ENCODE measurements around the gene FLNC.

DNA sequence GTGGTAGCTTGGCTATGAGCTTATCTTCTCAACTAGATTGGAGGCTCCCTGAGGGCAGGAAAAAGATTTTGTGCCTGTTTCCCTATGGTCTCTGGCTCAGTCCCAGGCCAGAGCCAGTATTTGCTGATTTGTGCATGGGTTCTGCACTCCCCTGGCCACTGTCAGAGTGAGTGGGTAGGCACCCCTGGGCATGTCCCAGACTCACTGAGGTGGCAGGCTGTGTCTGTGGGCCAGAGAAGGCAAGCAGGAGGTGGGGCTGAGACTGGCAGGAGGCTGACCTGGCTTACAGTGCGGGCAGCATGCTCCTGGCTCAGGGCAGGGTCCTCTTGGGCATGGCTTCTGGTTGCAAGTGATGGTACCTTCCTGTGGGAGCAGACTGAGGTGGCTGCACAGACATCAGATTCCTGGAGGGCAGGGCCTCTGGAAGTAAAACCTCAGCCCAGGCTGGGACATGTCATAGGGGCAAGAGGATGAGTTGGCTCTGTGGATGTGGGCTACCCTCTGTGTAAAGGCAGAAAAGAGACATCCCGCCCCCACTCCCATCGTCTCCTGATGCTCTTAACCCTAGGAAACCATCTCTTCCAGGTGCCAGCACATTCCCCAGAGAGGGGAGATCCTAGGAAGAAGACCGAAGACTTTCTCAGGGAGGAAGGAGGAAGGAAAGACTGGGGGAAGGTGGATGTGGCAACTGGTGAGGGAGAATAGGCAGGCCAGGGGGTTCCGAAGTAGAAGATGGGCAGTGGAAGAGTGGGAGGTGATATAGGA is 76.0 kb downstream of the FLNC start:
- TF ChIP-seq CTCF (IDR thresholded peaks at IDR 0.05), result no peak
- no peak for TF ChIP-seq POLR2A (IDR thresholded peaks at IDR 0.05)
